ENCODE measurements around the gene HIBCH.
"Not testable (repeated sequence)": the region's sequence is repeated elsewhere in the genome, so short reads cannot be mapped to it uniquely, and the experiment has no call there.

HIBCH gene

GRCh38 chr2:190342611-190343010, 23.0 kb upstream of the HIBCH start:
- no peak for DNase-seq

- no peak for DNase-seq
Measured at GRCh38 chr2:190340369-190340768, 20.7 kb upstream of the HIBCH start.

DNA sequence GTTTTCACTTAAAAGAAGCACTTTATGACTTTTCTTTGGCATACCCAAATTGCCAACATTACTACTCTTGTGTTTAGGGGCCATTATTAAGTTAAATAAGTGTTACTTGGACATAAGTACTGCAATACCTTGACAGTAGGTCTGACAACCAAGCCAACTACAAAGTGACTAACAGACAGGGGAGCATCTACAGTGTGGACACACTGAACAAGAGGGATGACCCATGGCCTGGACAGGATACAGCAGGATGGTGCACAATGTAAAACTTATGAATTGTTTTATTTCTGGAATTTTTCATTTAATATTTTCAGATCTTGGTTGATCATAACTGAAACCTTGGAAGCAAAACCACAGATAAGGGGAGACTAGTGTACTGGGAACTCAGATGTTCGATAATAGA, 19.8 kb upstream of the HIBCH start:
- no peak for DNase-seq

GRCh38 chr2:190338453-190338852, 18.8 kb upstream of the HIBCH start:
- no peak for DNase-seq

GRCh38 chr2:190336420-190336819, 16.8 kb upstream of the HIBCH start:
- no peak for DNase-seq

DNA sequence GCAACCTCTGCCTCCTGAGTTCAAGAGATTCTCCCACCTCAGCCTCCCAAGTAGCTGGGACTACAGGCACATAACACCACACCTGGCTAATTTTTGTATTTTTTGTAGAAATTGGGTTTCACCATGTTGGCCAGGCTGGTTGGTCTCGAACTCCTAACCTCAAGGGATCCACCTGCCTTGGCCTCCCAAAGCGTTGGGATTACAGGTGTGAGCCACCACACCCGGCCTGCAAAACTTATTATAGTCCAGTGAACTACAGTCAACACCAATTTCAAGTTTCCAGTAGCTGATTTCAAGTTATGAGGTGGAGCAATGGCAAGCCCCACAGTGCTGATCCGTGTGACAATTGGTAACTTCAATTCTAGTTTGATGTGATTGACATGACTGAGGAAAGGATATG, 16.0 kb upstream of the HIBCH start:
- not testable (repeated sequence) for DNase-seq

DNA sequence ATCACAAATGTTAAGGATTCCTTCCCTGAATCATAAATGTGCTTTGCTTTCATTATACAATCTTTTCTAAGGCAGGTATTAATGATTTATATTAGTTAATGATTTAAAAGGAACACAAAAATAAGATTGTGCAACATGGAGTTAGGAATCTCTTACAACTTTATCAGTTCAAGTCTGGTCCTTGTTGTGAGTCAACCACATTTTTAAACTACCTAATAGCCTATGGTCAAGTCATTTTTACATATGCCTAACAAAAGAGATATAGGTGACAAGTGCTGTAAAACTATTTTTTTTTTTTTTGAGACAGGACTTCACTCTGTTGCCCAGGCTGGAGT, 15.6 kb upstream of the HIBCH start:
- no peak for DNase-seq

DNA sequence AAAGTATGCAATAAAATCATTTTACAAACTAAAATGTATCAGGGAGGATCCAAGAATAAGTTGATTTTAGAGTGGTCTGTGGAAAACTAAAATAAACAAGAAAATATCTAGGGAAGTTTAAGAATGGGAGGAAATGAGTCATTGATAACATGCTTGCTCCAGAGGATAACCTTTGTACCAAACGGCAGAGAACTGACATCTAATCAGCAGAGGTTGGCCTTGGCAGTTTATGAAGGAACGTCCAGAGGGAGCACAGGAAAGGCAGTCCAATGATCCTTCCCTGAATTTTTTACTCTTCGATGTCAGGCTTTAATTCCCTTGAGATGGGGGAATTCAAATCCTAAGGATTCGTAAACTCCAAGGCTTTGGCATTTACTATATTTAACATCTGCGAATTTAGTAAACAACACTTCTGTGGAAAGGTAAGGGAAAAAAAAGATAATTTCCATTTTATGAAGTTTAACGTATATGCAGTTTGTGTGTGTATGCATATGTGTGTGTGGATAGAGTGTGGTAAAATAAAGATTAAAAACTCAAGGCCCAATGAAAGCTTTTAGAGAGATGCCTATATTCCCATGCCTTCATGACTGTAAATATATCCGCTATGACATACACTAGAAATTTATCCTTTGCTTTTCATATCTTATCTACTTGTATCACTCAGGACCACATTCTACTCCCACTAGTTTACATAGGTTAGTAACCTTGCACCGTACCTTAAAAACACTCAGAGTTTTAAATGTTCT, 15.0 kb upstream of the HIBCH start:
- no peak for DNase-seq

DNA sequence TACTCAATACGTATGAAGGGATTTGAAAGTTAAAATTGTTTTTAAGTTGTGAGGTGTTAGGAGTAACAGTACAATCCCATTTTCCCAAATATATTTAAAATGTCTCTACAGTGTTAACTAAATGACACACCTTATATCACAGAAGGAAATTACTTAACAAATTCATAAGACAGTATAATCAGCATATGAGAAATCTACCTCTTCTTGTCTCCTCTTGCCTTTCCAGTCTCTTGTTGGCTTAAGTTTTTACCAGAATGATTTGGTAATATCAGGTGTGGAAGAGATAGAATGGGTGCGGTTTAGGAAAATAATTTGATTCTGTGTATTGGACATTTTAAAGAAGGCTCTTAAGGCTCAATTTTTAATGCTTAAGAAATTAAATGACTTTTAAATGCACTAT, 14.3 kb upstream of the HIBCH start:
- DNase-seq = no peak

- no peak for DNase-seq
Measured at GRCh38 chr2:190333395-190333794, 13.8 kb upstream of the HIBCH start.

- no peak for DNase-seq
Measured at GRCh38 chr2:190328573-190329147, 9.0 kb upstream of the HIBCH start.

DNA sequence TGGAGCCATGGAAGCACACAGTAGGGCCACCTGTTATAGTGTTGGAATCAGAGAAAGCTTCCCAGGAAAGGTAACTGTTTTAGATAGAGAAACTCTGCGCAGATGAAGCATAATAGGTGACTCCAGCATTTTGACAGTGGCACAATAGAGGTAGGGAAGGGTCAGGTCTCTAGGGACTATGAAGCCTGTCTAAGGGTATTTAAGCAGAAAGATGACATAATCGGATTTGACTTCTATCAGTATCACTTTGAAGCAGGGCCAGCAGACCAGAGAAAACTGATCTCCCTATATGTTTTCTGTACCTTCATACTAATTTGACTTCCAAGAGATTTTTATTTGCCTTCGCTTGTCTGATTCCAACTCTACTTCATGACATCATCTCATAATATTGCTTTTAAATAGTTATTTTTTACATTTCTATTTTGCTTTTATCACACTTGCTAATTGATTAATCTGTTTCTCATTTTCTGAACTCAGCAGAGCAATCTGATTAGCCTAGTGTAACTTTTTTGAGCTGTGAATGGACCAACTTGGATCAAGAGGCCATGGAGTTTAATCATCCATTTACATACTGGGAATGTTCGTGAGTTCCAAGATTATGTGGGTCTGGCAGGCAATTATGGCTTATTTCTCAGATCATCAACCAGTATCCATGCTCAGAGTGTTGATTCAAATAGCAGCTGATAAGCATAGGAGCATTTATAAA, 8.4 kb upstream of the HIBCH start:
- no peak for DNase-seq

DNA sequence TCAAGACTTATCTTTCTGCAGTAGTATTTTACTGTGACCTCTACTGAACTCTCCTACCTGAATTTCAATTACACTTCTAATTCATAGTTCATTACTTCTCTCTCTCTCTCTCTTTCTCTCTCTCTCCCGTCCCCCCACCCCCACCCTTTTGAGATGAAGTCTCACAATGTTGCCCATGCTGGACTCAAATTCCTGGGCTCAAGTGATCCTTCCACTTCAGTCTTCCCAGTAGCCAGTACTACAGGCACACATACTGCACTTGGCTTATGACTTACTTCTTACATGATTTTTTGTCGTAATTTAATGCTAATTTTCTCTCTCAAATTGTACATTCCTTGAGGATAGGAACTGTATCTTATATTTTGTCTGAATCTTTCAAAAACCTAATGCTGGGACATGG, 6.0 kb upstream of the HIBCH start:
- no peak for DNase-seq

DNA sequence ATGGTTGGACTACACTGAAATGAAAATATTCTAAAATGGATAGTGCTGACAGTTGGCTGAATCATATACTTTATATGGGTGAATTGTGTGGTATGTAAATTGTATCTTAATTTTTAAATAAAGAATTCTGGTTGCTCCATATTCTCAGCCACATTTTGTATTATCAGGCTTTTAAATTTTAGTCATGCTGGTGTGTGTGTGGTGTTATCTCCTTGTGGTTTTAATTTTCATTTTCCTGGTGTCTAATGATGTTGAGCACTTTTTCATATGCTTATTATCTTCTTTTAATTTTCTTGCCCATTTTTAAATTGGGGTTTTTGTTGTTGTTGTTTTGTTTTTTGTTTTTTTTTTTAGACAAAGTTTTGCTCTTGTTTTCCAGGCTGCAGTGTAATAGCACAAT, 3.8 kb upstream of the HIBCH start:
- DNase-seq = no peak

DNA sequence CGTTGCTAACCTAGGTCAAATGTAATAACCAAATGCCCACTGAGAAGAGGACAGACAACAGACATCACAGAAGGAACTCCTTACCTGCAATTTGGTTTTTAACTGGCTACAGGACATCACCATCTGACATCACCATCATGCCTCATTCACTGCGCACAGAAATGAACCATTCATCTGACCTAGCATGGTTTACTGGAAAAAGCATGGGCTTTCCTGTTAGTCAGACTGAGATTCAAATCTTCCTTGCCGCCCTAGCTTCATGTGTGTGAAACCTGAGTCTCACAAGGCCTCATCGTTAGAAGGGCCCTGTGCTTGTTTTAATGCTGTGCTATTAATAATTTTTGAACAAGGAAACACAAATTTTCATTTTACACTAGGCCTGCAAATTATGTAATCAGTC, 1.1 kb upstream of the HIBCH start:
- DNase-seq = no peak

DNA sequence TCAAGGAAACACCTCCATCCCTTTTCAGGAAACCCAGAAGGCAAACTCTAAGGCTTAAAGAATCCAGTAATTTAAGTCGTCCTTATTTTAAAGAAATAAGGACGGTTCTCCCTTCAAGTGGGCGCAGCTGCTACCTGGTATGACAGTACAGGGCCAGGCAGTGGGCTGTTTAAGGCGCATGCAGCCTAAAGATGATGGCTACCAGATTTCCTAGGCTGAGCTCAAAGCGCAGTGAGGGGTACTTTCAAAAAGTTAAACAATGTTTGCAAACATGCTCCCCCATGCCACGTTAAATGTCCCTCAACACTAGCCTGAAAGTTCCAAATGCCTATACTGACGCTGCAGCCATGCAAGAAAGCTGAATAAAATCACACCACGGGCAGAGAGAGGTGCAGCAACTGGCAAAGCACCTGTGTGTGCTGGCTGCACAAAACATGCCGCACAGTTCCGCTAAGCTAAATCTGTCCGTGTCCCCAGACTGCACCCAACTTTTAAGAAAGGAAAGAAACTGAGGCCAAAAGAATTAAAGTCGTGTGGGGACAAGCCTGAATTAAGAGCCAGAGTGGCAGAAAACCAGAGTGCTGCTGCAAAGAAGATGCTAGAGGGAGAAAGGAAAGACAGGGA, 583 bp downstream of the HIBCH start:
- DNase-seq = no peak

DNA sequence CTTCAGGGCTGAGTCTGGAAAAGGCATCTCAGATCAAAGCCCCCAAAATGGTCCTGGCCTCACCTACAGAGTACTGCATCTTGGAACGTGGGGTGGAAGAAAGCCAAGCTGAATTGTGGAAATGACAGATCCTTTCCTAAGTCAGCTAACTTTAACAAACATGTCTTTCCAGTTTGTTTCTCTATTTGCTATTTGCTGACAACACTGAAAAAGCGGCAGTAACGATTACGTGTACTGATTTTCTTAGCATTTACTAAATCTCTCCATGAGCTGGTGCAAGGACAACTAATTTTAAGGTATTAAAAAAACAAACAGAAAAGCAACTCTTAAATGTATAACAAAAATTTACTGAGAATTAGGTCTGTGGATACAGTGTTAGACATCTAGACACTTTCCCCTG, 1.1 kb downstream of the HIBCH start:
- DNase-seq = no peak

DNA sequence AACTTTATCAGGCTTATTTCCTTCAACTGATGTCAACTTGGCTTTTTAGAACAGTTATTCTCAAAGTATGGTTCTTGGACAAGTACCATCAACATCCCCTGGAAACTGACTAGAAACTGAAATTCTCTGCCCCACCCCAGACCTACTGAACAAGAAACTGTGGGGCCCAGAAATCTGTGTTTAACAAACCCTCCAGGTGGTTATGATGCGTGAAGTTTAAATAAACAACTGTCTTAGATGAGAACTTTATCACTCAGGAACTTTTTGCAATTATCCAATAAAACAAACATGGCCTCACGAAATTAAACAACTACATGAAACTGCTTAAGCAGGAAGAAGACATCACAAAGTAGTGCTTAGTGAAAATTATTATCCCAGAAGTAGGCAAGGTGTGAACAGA, 4.4 kb downstream of the HIBCH start:
- no peak for DNase-seq

DNA sequence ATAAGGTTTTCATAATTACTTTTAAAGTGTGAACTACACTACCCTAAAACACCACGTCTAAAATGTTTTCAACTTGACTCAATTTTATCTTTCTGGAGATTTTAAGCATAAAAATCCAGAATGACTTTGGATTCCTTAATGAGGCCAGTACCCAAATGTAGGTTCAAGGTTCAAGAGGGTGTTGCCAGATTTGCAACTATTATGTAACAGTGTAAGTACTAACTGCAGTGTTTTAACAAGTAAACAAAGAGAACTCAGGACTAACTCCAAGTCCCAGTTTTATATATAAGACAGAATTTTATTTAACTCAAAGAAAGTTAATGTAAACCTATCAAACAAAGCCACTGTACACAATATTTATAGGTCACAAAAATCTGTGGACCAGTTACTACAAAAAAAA, 5.7 kb downstream of the HIBCH start:
- no peak for DNase-seq

- not testable (repeated sequence) for DNase-seq
Measured at GRCh38 chr2:190312635-190313025, 7.0 kb downstream of the HIBCH start.

DNA sequence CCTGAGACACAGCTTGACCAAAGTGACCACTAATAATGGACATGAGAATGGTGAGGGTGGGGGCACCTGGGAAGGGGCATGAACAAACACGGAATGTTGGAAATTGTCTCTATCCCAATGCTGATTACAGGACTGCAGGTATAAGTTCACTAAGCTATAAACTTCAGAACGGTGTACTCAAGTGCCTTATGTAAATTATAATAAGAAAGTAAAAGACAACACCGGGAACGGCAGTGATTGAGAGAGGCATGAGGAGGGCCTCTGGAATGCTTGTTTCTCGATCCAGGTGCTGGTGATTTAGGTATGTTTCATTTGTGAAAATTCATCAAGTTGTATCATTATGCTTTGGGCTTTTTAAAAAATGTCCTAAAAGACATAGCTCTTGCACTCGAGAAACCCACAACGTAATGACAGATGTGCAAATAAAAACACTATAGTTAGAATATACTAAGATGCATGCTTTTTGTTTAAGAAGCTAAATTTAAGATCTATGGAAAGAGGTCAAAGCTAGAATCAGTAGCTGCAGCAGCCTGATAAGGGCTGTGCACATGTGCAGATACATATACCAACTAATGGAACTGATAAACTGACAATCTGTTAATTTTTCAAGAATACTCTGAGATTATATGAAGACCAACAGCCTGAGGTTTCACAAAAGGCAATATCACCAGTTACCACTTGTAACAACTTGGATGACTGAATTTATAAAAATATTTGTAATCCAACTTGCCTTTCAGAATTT, 7.6 kb downstream of the HIBCH start:
- DNase-seq = no peak

DNA sequence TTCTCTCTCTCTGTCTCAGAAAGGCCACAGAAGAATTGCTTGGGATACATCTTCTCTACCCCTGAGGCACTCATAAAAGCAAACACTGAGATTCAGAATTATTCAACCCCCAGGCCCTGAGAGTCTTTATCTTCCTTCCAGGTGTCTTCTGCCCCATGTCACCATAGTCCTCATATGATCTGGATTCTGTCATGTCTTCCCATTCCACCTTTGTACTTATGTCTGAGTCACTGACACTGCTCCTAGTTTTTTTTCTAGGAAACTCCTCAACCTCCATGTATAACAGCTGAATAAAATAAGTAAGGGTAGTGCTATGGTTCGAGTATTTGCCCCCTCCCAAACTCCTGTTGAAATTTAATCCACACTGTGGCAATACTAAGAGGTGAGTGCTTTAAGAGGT, 11.6 kb downstream of the HIBCH start:
- DNase-seq = no peak

- no peak for DNase-seq
Measured at GRCh38 chr2:190304404-190304803, 15.2 kb downstream of the HIBCH start.
